ENCODE results near the gene COPS2. TPM values are rescaled to one million over a fixed set of nuclear protein-coding genes. Genes with fewer than 3 reads are reported as not detected.

Gene COPS2
- total RNA-seq, 4 donors from 2014 or later: 55.2 to 69.4 (median 65.5) TPM

GRCh38 chr15:49145651-49146609 is 9.5 kb downstream of the COPS2 start:
- Histone ChIP-seq H3K9me3 (no peaks in the 10 kb centered on the region), H3K4me3 (no peak overlapping the region), H3K27me3 (no peaks in the 10 kb centered on the region), H3K36me3 (peaks cover 26 to 34% (median 30%) of the 10 kb centered on the region in 4 donors), H3K27ac (replicated peaks in 1 of 4) (no peak overlapping the region), H3K4me1 (peaks cover 15 to 56% (median 53%) of the 10 kb centered on the region in 4 donors)
- intact Hi-C loops (cut with DNase I): loop anchor here (5.0 kb wide), 1 partner anchor 284 kb away; no protein-coding TSS in a partner anchor
- WGBS: 16% methylated on average over 3 of the region's 3 CpGs
- no peak for TF ChIP-seq POLR2AphosphoS5 (IDR thresholded peaks at IDR 0.05)
- TF ChIP-seq, protein P1, sequence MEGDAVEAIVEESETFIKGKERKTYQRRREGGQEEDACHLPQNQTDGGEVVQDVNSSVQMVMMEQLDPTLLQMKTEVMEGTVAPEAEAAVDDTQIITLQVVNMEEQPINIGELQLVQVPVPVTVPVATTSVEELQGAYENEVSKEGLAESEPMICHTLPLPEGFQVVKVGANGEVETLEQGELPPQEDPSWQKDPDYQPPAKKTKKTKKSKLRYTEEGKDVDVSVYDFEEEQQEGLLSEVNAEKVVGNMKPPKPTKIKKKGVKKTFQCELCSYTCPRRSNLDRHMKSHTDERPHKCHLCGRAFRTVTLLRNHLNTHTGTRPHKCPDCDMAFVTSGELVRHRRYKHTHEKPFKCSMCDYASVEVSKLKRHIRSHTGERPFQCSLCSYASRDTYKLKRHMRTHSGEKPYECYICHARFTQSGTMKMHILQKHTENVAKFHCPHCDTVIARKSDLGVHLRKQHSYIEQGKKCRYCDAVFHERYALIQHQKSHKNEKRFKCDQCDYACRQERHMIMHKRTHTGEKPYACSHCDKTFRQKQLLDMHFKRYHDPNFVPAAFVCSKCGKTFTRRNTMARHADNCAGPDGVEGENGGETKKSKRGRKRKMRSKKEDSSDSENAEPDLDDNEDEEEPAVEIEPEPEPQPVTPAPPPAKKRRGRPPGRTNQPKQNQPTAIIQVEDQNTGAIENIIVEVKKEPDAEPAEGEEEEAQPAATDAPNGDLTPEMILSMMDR (IDR thresholded peaks at IDR 0.05): peak; percentile 46 to 73 (median 63)
- no peak for DNase-seq (ENCODE audit: extremely low spot score)

DNA sequence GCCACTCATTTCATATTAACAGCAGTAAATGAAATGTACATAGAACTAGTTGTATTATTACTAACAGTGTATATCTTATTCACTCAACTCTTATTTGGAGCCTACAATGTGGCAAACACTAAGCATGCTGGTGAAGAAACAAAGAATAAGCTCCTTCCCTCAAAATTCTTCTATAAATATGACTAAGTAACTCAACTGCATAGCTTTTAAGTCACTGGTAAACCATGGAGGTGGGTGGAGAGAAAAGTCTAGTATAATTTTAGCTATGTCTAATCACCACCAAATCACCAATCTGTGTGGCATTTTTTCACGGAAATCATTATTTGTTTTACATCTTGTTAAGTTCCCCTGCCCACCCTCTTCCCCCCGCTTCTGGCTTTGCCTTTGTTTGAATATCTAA is 17.5 kb downstream of the COPS2 start:
- Histone ChIP-seq H3K36me3 (peaks cover 39 to 98% (median 84%) of the 10 kb centered on the region in 4 donors), H3K27me3 (no peaks in the 10 kb centered on the region), H3K4me3 (no peak overlapping the region), H3K9me3 (no peaks in the 10 kb centered on the region), H3K4me1 (no peaks in the 10 kb centered on the region), H3K27ac (replicated peaks in 1 of 4) (no peak overlapping the region)
- TF ChIP-seq POLR2A (IDR thresholded peaks at IDR 0.05; ENCODE audit: low read depth): no peak
- intact Hi-C loops (cut with DNase I): no loop called here
- no peak for DNase-seq (ENCODE audit: extremely low spot score)
- WGBS: 90% methylated on average over 2 of the region's 2 CpGs

- H3K4me1 ChIP-seq: no peaks in the 10 kb centered on the region
- no peaks in the 10 kb centered on the region for H3K9me3 ChIP-seq
- H3K27ac ChIP-seq (replicated peaks in 1 of 4): no peak overlapping the region
- TF ChIP-seq, protein P1 (IDR thresholded peaks at IDR 0.05): no peak
- 87% methylated on average over 3 of the region's 3 CpGs for WGBS
- no peaks in the 10 kb centered on the region for H3K27me3 ChIP-seq
- H3K4me3 ChIP-seq: no peak overlapping the region
- peaks cover 27 to 96% (median 73%) of the 10 kb centered on the region in 4 donors for H3K36me3 ChIP-seq
- intact Hi-C loops (cut with DNase I): no loop called here
- DNase-seq (ENCODE audit: extremely low spot score): no peak
Measured at GRCh38 chr15:49135911-49136310, 19.5 kb downstream of the COPS2 start.

- peaks cover 24 to 96% (median 71%) of the 10 kb centered on the region in 4 donors for H3K36me3 ChIP-seq
- no peaks in the 10 kb centered on the region for H3K4me1 ChIP-seq
- H3K27me3 ChIP-seq: no peaks in the 10 kb centered on the region
- 56% methylated on average over 2 of the region's 2 CpGs for WGBS
- H3K27ac ChIP-seq (replicated peaks in 1 of 4): no peak overlapping the region
- no peak overlapping the region for H3K4me3 ChIP-seq
- intact Hi-C loops (cut with DNase I): no loop called here
- H3K9me3 ChIP-seq: no peaks in the 10 kb centered on the region
- DNase-seq (ENCODE audit: extremely low spot score): no peak
- TF ChIP-seq, protein P1 (IDR thresholded peaks at IDR 0.05): no peak
- TF ChIP-seq EP300 (IDR thresholded peaks at IDR 0.05): no peak
- TF ChIP-seq POLR2AphosphoS5 (IDR thresholded peaks at IDR 0.05): no peak
- no peak for TF ChIP-seq POLR2A (IDR thresholded peaks at IDR 0.05; ENCODE audit: low read depth)
Measured at GRCh38 chr15:49135342-49135857, 20.0 kb downstream of the COPS2 start.

GRCh38 chr15:49134683-49135341 is 20.6 kb downstream of the COPS2 start:
- Histone ChIP-seq H3K4me1 (no peaks in the 10 kb centered on the region), H3K27me3 (no peaks in the 10 kb centered on the region), H3K4me3 (no peak overlapping the region), H3K27ac (replicated peaks in 1 of 4) (no peak overlapping the region), H3K36me3 (peaks cover 20 to 96% (median 70%) of the 10 kb centered on the region in 4 donors), H3K9me3 (no peaks in the 10 kb centered on the region)
- DNase-seq (ENCODE audit: extremely low spot score): no peak
- TF ChIP-seq POLR2AphosphoS5 (IDR thresholded peaks at IDR 0.05): no peak
- TF ChIP-seq, protein P1 (IDR thresholded peaks at IDR 0.05): no peak
- TF ChIP-seq POLR2A (IDR thresholded peaks at IDR 0.05; ENCODE audit: low read depth): no peak
- no peak for TF ChIP-seq EP300 (IDR thresholded peaks at IDR 0.05)
- 66% methylated on average over 5 of the region's 5 CpGs for WGBS
- intact Hi-C loops (cut with DNase I): no loop called here
